IMR-90 (cell line): ENCODE data around the gene LLGL1. TPM values are rescaled to one million over a fixed set of nuclear protein-coding genes. Genes with fewer than 3 reads are reported as not detected.

Experiments
- ATAC-seq: fragments of 200-7000 bp; cut with Tn5 transposase; 2 replicates; pipeline ENCODE4 v1.9.1; 2020; ENCODE audit warnings: low read depth, mild to moderate bottlenecking, moderate library complexity
- BruUV-seq: library from RNA; stranded (reverse); fragments of 400-500 nt; replicated peaks from 2 replicates; lab custom pipeline; 2021; lab: Mats Ljungman, UMichigan
- CTCF ChIA-PET: fragments of 300-600 bp; formaldehyde crosslinking; extraction: SDS; loops from one replicate; lab custom pipeline; 2021; ENCODE audit warnings: antibody characterized with exemption; lab: Yijun Ruan, JAX
- POLR2A ChIA-PET: fragments of 300-600 bp; sonication (Branson Sonifier 250); formaldehyde crosslinking; loops from one replicate; lab custom pipeline; 2022; ENCODE audit warnings: antibody characterized with exemption; ENCODE audit not compliant: unreplicated experiment; lab: Charles Lee
- DNase-seq: peaks from one replicate; pipeline ENCODE4 v3.0.0; 2013
- H2AFZ ChIP-seq: replicated peaks from 2 replicates; pipeline ENCODE3; 2013; ENCODE audit warnings: low read length, mild to moderate bottlenecking; ENCODE audit not compliant: poor library complexity
- H2AK5ac ChIP-seq: 2 replicates; pipeline ENCODE4 v1.6.1; 2013; ENCODE audit warnings: low read depth, low read length, inconsistent platforms
- H2AK9ac ChIP-seq: replicated peaks from 2 replicates; pipeline ENCODE3; 2013; ENCODE audit warnings: mild to moderate bottlenecking, low read depth, low read length, moderate library complexity; ENCODE audit not compliant: poor library complexity
- H2BK120ac ChIP-seq: 2 replicates; pipeline ENCODE4 v1.6.1; 2013; ENCODE audit warnings: low read depth, low read length, inconsistent platforms
- H2BK15ac ChIP-seq: 3 replicates; pipeline ENCODE4 v1.6.1; 2013; ENCODE audit warnings: low read depth, low read length, inconsistent platforms
- H2BK20ac ChIP-seq: 2 replicates; pipeline ENCODE4 v1.6.1; 2013; ENCODE audit warnings: low read depth, mild to moderate bottlenecking, inconsistent platforms, low read length, moderate library complexity
- H2BK5ac ChIP-seq: 2 replicates; pipeline ENCODE4 v1.6.1; 2013; ENCODE audit warnings: mild to moderate bottlenecking, low read depth, low read length, inconsistent platforms; ENCODE audit not compliant: poor library complexity, severe bottlenecking
- H3K14ac ChIP-seq: replicated peaks from 2 replicates; pipeline ENCODE4 v1.6.1; 2013; ENCODE audit warnings: low read depth, low read length, inconsistent platforms
- H3K18ac ChIP-seq: 2 replicates; pipeline ENCODE4 v1.6.1; 2013; ENCODE audit warnings: low read depth, low read length, control low read depth
- H3K23ac ChIP-seq: 2 replicates; pipeline ENCODE4 v1.6.1; 2013; ENCODE audit warnings: low read depth, low read length, inconsistent platforms
- H3K27ac ChIP-seq: 2 replicates; pipeline ENCODE4 v1.5.1; 2013; ENCODE audit warnings: mild to moderate bottlenecking, control low read depth, low read length; ENCODE audit not compliant: insufficient read depth
- H3K27me3 ChIP-seq: 2 replicates; pipeline ENCODE4 v1.6.1; 2013; ENCODE audit warnings: low read length; ENCODE audit not compliant: control insufficient read depth, insufficient read depth
- H3K36me3 ChIP-seq: 2 replicates; pipeline ENCODE4 v1.6.1; 2013; ENCODE audit warnings: low read length, mixed read lengths; ENCODE audit not compliant: control insufficient read depth, insufficient read depth
- H3K4ac ChIP-seq: 2 replicates; pipeline ENCODE4 v1.6.1; 2013; ENCODE audit warnings: low read depth, low read length, inconsistent platforms
- H3K4me1 ChIP-seq: 2 replicates; pipeline ENCODE4 v1.6.1; 2013; ENCODE audit warnings: low read length, mixed read lengths; ENCODE audit not compliant: control insufficient read depth, insufficient read depth
- H3K4me2 ChIP-seq: 2 replicates; pipeline ENCODE4 v1.6.1; 2013; ENCODE audit warnings: low read depth, mild to moderate bottlenecking, control low read depth, low read length, moderate library complexity
- H3K4me3 ChIP-seq: 2 replicates; pipeline ENCODE4 v1.5.1; 2013; ENCODE audit warnings: low read depth, mild to moderate bottlenecking, control low read depth, low read length, moderate library complexity; ENCODE audit not compliant: insufficient read depth
- H3K56ac ChIP-seq: 2 replicates; pipeline ENCODE4 v1.6.1; 2013; ENCODE audit warnings: low read length, inconsistent platforms; ENCODE audit not compliant: insufficient read depth; ENCODE audit errors: extremely low read depth
- H3K79me1 ChIP-seq, 2 experiments: 2 replicates each; pipeline ENCODE4 v1.6.1; 2013; ENCODE audit warnings: low read length in 2 of 2, inconsistent platforms in 1 of 2, low read depth in 1 of 2
- H3K9ac ChIP-seq: 2 replicates; pipeline ENCODE4 v1.6.1; 2013; ENCODE audit warnings: low read depth, low read length, control low read depth
- H3K9me1 ChIP-seq: 2 replicates; pipeline ENCODE4 v1.6.1; 2013; ENCODE audit warnings: low read length, inconsistent platforms; ENCODE audit not compliant: insufficient read depth
- H3K9me3 ChIP-seq: 2 replicates; pipeline ENCODE4 v1.6.1; 2013; ENCODE audit warnings: low read length; ENCODE audit not compliant: control insufficient read depth, insufficient read depth
- H4K20me1 ChIP-seq: 2 replicates; pipeline ENCODE4 v1.6.1; 2013; ENCODE audit warnings: low read length, inconsistent platforms; ENCODE audit not compliant: insufficient read depth
- H4K5ac ChIP-seq: 2 replicates; pipeline ENCODE4 v1.6.1; 2013; ENCODE audit warnings: mild to moderate bottlenecking, low read depth, low read length, control low read depth
- H4K8ac ChIP-seq, 2 experiments: 2 replicates each; pipeline ENCODE4 v1.6.1; 2013; ENCODE audit warnings: low read depth in 2 of 2, low read length in 2 of 2, control low read depth in 1 of 2, inconsistent platforms in 1 of 2
- H4K91ac ChIP-seq: 2 replicates; pipeline ENCODE4 v1.6.1; 2013; ENCODE audit warnings: low read depth, low read length, inconsistent platforms; ENCODE audit not compliant: insufficient read depth
- CEBPB ChIP-seq: IDR thresholded peaks from 2 replicates; pipeline ENCODE4 v1.6.1; 2012; ENCODE audit warnings: low read depth, low read length, improper control_type of control experiment
- ELK1 ChIP-seq: fragments of 150-350 bp; IDR thresholded peaks from 2 replicates; pipeline ENCODE4 v1.6.1; 2016; ENCODE audit warnings: low read depth, mild to moderate bottlenecking, low read length, moderate library complexity, borderline replicate concordance
- FOS ChIP-seq: fragments of 150-350 bp; IDR thresholded peaks from 2 replicates; pipeline ENCODE4 v1.6.1; 2016; ENCODE audit warnings: low read depth, low read length
- MAFK ChIP-seq: IDR thresholded peaks from 2 replicates; pipeline ENCODE4 v1.6.1; 2012; ENCODE audit warnings: low read depth, low read length, improper control_type of control experiment
- MAZ ChIP-seq: IDR thresholded peaks from 2 replicates; pipeline ENCODE4 v1.6.1; 2012; ENCODE audit warnings: low read depth, mild to moderate bottlenecking, low read length, improper control_type of control experiment, moderate library complexity, borderline replicate concordance
- MXI1 ChIP-seq: IDR thresholded peaks from 2 replicates; pipeline ENCODE4 v1.6.1; 2012; ENCODE audit warnings: low read depth, mild to moderate bottlenecking, low read length, moderate library complexity, borderline replicate concordance
- NFE2L2 ChIP-seq: fragments of 150-350 bp; IDR thresholded peaks from 2 replicates; pipeline ENCODE4 v1.6.1; 2016; ENCODE audit warnings: low read depth, mild to moderate bottlenecking, low read length
- POLR2A ChIP-seq: IDR thresholded peaks from 2 replicates; pipeline ENCODE4 v1.6.1; 2012; ENCODE audit warnings: mild to moderate bottlenecking, low read depth, low read length
- RAD21 ChIP-seq: IDR thresholded peaks from 2 replicates; pipeline ENCODE4 v1.6.1; 2012; ENCODE audit warnings: low read length, improper control_type of control experiment
- RFX5 ChIP-seq: IDR thresholded peaks from 2 replicates; pipeline ENCODE4 v1.8.0; 2012; ENCODE audit warnings: low read depth, mild to moderate bottlenecking, low read length, moderate library complexity
- SMC3 ChIP-seq: fragments of 150-350 bp; IDR thresholded peaks from 2 replicates; pipeline ENCODE4 v1.6.1; 2016; ENCODE audit warnings: low read depth, mild to moderate bottlenecking, antibody characterized with exemption, low read length, moderate library complexity
- USF2 ChIP-seq: fragments of 150-350 bp; IDR thresholded peaks from 2 replicates; pipeline ENCODE4 v1.6.1; 2017; ENCODE audit warnings: mild to moderate bottlenecking, antibody characterized with exemption, low read length, low read depth
- WGBS, 2 experiments: methylation state at CpG; one replicate each; pipeline versions ENCODE4 v1.1.5 to v1.1.7; 2013; ENCODE audit warnings: missing lambda C conversion rate in 2 of 2; ENCODE audit not compliant: insufficient read length in 1 of 2; ENCODE audit errors: extremely low coverage in 2 of 2; 5-methylcytosine and 5-hydroxymethylcytosine counted together
- dilution Hi-C: fragments of 300-500 bp; cut with HindIII; formaldehyde crosslinking; loops from one replicate; pipeline ENCODE4 v1.14.3; 2018; ENCODE audit warnings: low sequenced_read_pairs; ENCODE audit not compliant: unreplicated experiment
- in situ Hi-C: fragments of 300-500 bp; cut with MboI; formaldehyde crosslinking; loops from 3 replicates; pipeline ENCODE4 v1.14.3; 2019; ENCODE audit warnings: low sequenced_read_pairs, inconsistent platforms, mixed read lengths
- intact Hi-C: fragments of 100-400 bp; cut with micrococcal nuclease; formaldehyde crosslinking; loops from 2 replicates; pipeline ENCODE4 v1.10.0; 2022
- polyA plus RNA-seq, 3 experiments: library from polyadenylated mRNA; depleted of rRNA; stranded (reverse); fragments of >200 nt; gene quantifications; 2 replicates each; pipeline ENCODE4 v1.2.3, GENCODE V29; 2012; ENCODE audit warnings: low replicate concordance in 1 of 3
- total RNA-seq: library from RNA; depleted of rRNA; stranded (reverse); fragments of >200 nt; gene quantifications from 2 replicates; pipeline ENCODE4 v1.2.3, GENCODE V29; 2012

Gene LLGL1
- total and polyA plus RNA-seq, 2 of the 4 experiments (the other 2 are of a cell fraction), result 40.1 to 52.9 TPM

GRCh38 chr17:18240449-18240848, 15.0 kb downstream of the LLGL1 start:
- POLR2A ChIA-PET, result no interaction called here
- H4K20me1 ChIP-seq, result peaks cover 7% of the 10 kb centered on the region
- H4K91ac ChIP-seq, result no peak overlapping the region
- no peak overlapping the region for H2AFZ ChIP-seq
- H2BK5ac ChIP-seq, result no peak overlapping the region
- no peak overlapping the region for H2BK120ac ChIP-seq
- H2AK9ac ChIP-seq, result no peak overlapping the region
- H3K23ac ChIP-seq, result no peak overlapping the region
- no peak for DNase-seq
- no peak overlapping the region for H3K27ac ChIP-seq
- H2AK5ac ChIP-seq, result no peak overlapping the region
- TF ChIP-seq CEBPB (no peak), RAD21 (no peak), USF2 (no peak), NFE2L2 (no peak), SMC3 (no peak), FOS (no peak), RFX5 (no peak), MAZ (no peak), ELK1 (no peak), MXI1 (no peak), POLR2A (no peak), MAFK (no peak)
- WGBS, 2 experiments, result 97% methylated on average over 13 of the region's 19 CpGs; no CpG with 5 or more reads in 1 of the 2 experiments
- H3K79me1 ChIP-seq, result peaks cover 3 to 8% of the 10 kb centered on the region in 2 experiments; a peak in 2 of 4 replicates
- no peak overlapping the region for H4K8ac ChIP-seq
- no peak overlapping the region for H4K5ac ChIP-seq
- no peak for ATAC-seq
- peaks cover 3% of the 10 kb centered on the region; the same call in 1 of the 2 replicates for H3K9me1 ChIP-seq
- H3K9me3 ChIP-seq, result no peaks in the 10 kb centered on the region
- H3K27me3 ChIP-seq, result no peaks in the 10 kb centered on the region
- no peak overlapping the region for H3K4me3 ChIP-seq
- CTCF ChIA-PET, result no interaction called here
- no peak overlapping the region for H3K56ac ChIP-seq
- H3K4ac ChIP-seq, result no peak overlapping the region
- intact Hi-C loops (no loop called here), in situ Hi-C loops (no loop called here), dilution Hi-C loops (no loop called here)
- no peak overlapping the region for H3K9ac ChIP-seq
- peaks cover 3% of the 10 kb centered on the region for H3K4me1 ChIP-seq
- H3K4me2 ChIP-seq, result no peak overlapping the region
- no peak overlapping the region for H3K14ac ChIP-seq
- H2BK15ac ChIP-seq, result no peak overlapping the region
- H2BK20ac ChIP-seq, result no peak overlapping the region
- no peak overlapping the region for H3K18ac ChIP-seq
- H3K36me3 ChIP-seq, result peaks cover 70% of the 10 kb centered on the region
- BruUV-seq, result no TSS peak
